ENCODE data around the gene SLC25A27. TPM values are rescaled to one million over a fixed set of nuclear protein-coding genes. Genes with fewer than 3 reads are reported as not detected.
A peak's percentile ranks its signal among the peaks of the same experiment; 100 is the strongest.

The SLC25A27 gene
- total RNA-seq (10 to 100 TPM in 5 of 9 donors, 1 to 10 TPM in 4; 3.1 to 41.0 (median 16.7) TPM), polyA plus RNA-seq (10 to 100 TPM; 11.4 to 99.7 (median 57.2) TPM)
- long read RNA-seq, donor 1, partial matches to known transcripts: 7 of 7 reads
- long read RNA-seq, donor 1, other reads (novel, unspliced or antisense): 0 of 7 reads
- long read RNA-seq, donor 2, partial matches to known transcripts: 6 of 6 reads
- long read RNA-seq, donor 2, other reads (novel, unspliced or antisense): 0 of 6 reads
- long read RNA-seq, donor 3: 0 reads
- long read RNA-seq, donor 4, partial matches to known transcripts: 0 of 5 reads
- long read RNA-seq, donor 4, other reads (novel, unspliced or antisense): 5 of 5 reads
- long read RNA-seq, donor 5, partial matches to known transcripts: 0 of 2 reads
- long read RNA-seq, donor 5, other reads (novel, unspliced or antisense): 2 of 2 reads
- long read RNA-seq, donor 6, partial matches to known transcripts: 0 of 3 reads
- long read RNA-seq, donor 6, other reads (novel, unspliced or antisense): 2 of 3 reads
- long read RNA-seq, donor 7: 0 reads
- long read RNA-seq, donor 8, partial matches to known transcripts: 0 of 1 reads
- long read RNA-seq, donor 8, other reads (novel, unspliced or antisense): 0 of 1 reads
- long read RNA-seq, donor 9: 0 reads
- long read RNA-seq, donor 10: 0 reads

GRCh38 chr6:46652603-46653438 is at the start of gene SLC25A27, which contains the start of gene CYP39A1:
TSS of gene SLC25A27 (plus strand) at chr6:46652975. CDS start at chr6:46653193, 218 bp downstream.
TSS of gene CYP39A1 (minus strand) at chr6:46652818. CDS start at chr6:46652582, 236 bp downstream.
- WGBS, 4 donors: 0 to 1% (median 0%) methylated on average over 27 to 72 of the region's 72 CpGs
- peak; percentile 93 to 97 (median 95) for DNase-seq
- Histone ChIP-seq H3K27ac (peak within 1 kb of the TSS; percentile 33 to 90 (median 71)), H3K4me3 (peak within 1 kb of the TSS; percentile 39 to 84 (median 67)), H3K4me1 (replicated peaks in 1 of 2) (peaks cover 4 to 21% of the 10 kb centered on the region in 2 donors), H3K36me3 (replicated peaks in 1 of 2) (no peaks in the 10 kb centered on the region), H3K27me3 (no peaks in the 10 kb centered on the region), H3K9me3 (replicated peaks in 1 of 3) (no peaks in the 10 kb centered on the region)
- intact Hi-C loops (cut with DNase I): no loop called here
- TF ChIP-seq, protein P1, sequence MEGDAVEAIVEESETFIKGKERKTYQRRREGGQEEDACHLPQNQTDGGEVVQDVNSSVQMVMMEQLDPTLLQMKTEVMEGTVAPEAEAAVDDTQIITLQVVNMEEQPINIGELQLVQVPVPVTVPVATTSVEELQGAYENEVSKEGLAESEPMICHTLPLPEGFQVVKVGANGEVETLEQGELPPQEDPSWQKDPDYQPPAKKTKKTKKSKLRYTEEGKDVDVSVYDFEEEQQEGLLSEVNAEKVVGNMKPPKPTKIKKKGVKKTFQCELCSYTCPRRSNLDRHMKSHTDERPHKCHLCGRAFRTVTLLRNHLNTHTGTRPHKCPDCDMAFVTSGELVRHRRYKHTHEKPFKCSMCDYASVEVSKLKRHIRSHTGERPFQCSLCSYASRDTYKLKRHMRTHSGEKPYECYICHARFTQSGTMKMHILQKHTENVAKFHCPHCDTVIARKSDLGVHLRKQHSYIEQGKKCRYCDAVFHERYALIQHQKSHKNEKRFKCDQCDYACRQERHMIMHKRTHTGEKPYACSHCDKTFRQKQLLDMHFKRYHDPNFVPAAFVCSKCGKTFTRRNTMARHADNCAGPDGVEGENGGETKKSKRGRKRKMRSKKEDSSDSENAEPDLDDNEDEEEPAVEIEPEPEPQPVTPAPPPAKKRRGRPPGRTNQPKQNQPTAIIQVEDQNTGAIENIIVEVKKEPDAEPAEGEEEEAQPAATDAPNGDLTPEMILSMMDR (IDR thresholded peaks at IDR 0.05): no peak
- TF ChIP-seq POLR2A (IDR thresholded peaks at IDR 0.05): peak; percentile 21 to 55

DNA sequence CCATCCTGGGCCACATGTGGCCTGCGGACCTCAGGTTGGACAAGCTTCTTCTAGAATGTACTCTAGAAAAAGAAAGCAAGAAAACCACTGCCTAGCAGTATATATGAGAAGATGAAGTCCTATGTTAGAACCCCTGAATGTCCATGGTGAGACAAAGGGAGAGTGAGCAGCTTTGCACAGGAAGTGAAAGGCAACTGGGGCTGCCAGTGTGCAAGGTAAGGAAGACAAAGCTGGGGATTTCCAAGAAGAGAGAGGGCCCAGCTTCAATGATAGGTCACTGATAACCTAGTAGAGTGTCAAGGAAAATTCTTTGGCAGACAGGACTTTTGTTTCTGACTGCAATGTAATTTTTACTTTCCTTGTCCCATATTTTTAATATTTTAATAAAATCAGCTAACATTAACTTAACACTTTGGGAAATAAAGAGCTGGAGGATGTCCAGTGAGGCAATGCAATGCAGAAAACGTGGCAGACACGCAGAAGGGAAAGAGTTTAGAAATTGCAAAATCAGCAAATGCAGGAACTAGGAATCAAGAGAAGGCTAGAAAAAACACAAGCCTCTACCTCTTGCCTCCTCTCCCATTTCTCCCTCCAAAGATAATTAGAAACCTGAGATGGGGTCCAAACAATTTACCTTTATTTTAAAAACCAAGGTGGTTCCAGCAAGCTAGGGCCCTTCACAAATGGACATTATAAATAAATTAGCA is 47.5 kb upstream of the SLC25A27 start:
- no peak overlapping the region for H3K4me3 ChIP-seq
- no peaks in the 10 kb centered on the region for H3K27me3 ChIP-seq
- H3K9me3 ChIP-seq (replicated peaks in 1 of 3): no peaks in the 10 kb centered on the region
- WGBS, 4 donors: 77 to 91% (median 85%) methylated on average over 3 of the region's 3 CpGs
- no peak for TF ChIP-seq POLR2A (IDR thresholded peaks at IDR 0.05)
- TF ChIP-seq, protein P1 (IDR thresholded peaks at IDR 0.05): no peak
- H3K36me3 ChIP-seq (replicated peaks in 1 of 2): no peaks in the 10 kb centered on the region
- H3K27ac ChIP-seq: no peak overlapping the region
- DNase-seq: no peak
- no peaks in the 10 kb centered on the region for H3K4me1 ChIP-seq (replicated peaks in 1 of 2)
- intact Hi-C loops (cut with DNase I): no loop called here

DNA sequence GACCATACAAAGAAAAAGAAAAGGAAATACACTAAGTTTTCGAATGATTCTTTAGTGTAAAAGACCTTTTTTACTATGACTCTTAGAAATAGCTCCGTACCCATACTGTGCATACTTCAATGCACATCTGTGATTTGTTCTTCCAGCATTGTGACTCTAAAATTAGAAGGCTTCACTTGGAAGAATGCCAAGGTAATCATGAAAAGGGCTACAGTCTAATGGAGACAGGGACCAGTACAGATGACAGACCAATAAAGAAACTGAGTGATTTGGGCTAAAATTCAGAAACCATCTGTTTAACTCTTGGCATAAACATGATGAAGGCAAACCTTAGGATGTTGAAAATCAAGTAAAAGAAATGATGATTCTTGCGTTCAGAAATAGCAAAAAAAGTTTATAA is 46.4 kb upstream of the SLC25A27 start:
- 52 to 80% (median 75%) methylated on average over 3 of the region's 3 CpGs for WGBS, 4 donors
- H3K36me3 ChIP-seq (replicated peaks in 1 of 2): no peaks in the 10 kb centered on the region
- no peaks in the 10 kb centered on the region for H3K27me3 ChIP-seq
- H3K27ac ChIP-seq: no peak overlapping the region
- no peaks in the 10 kb centered on the region for H3K9me3 ChIP-seq (replicated peaks in 1 of 3)
- no peak for DNase-seq
- no peak for TF ChIP-seq POLR2A (IDR thresholded peaks at IDR 0.05)
- TF ChIP-seq, protein P1 (IDR thresholded peaks at IDR 0.05): no peak
- no peaks in the 10 kb centered on the region for H3K4me1 ChIP-seq (replicated peaks in 1 of 2)
- no peak overlapping the region for H3K4me3 ChIP-seq
- intact Hi-C loops (cut with DNase I): no loop called here

Data from adrenal gland (tissue), 19 donors.